A673 (cell line): ENCODE results near the gene NUDC. TPM values are rescaled to one million over a fixed set of nuclear protein-coding genes. Genes with fewer than 3 reads are reported as not detected.

Source experiments
- BruUV-seq: library from RNA; stranded (reverse); fragments of 400-500 nt; replicated peaks from 2 replicates; lab custom pipeline; 2021; lab: Mats Ljungman, UMichigan
- CTCF ChIA-PET: fragments of 300-600 bp; sonication (Branson Sonifier 250); formaldehyde crosslinking; loops from one replicate; lab custom pipeline; 2022; ENCODE audit warnings: antibody characterized with exemption; lab: Charles Lee
- POLR2A ChIA-PET: fragments of 300-600 bp; sonication (Branson Sonifier 250); formaldehyde crosslinking; loops from one replicate; lab custom pipeline; 2022; ENCODE audit warnings: antibody characterized with exemption; ENCODE audit not compliant: low non-redundant PET; lab: Charles Lee
- DNase-seq: peaks from one replicate; pipeline ENCODE4 v3.0.0-alpha.2; 2015; ENCODE audit warnings: low spot score
- H3K27ac ChIP-seq: fragments of 200-600 bp; sonication (generic); 2 replicates; pipeline ENCODE4 v1.5.1; 2016; ENCODE audit warnings: mixed run types, low read depth, mild to moderate bottlenecking, mixed read lengths, antibody characterized with exemption, low read length; ENCODE audit not compliant: poor library complexity, severe bottlenecking
- H3K27me3 ChIP-seq: fragments of 200-600 bp; sonication (generic); replicated peaks from 2 replicates; pipeline ENCODE4 v1.6.1; 2017; ENCODE audit warnings: mixed run types, low read depth, mild to moderate bottlenecking, mixed read lengths, antibody characterized with exemption, low read length; ENCODE audit not compliant: insufficient read depth, poor library complexity
- H3K36me3 ChIP-seq: fragments of 200-600 bp; sonication (generic); 2 replicates; pipeline ENCODE4 v1.6.1; 2016; ENCODE audit warnings: mixed run types, mild to moderate bottlenecking, mixed read lengths, antibody characterized with exemption, low read length; ENCODE audit not compliant: insufficient read depth, poor library complexity, severe bottlenecking
- H3K4me1 ChIP-seq: fragments of 200-600 bp; sonication (generic); 2 replicates; pipeline ENCODE4 v1.6.1; 2017; ENCODE audit warnings: mixed run types, mild to moderate bottlenecking, mixed read lengths, antibody characterized with exemption, low read length; ENCODE audit not compliant: insufficient read depth, poor library complexity, severe bottlenecking
- H3K4me3 ChIP-seq: fragments of 200-600 bp; sonication (generic); 2 replicates; pipeline ENCODE4 v1.5.1; 2016; ENCODE audit warnings: low read depth, mixed run types, mild to moderate bottlenecking, mixed read lengths, low read length; ENCODE audit not compliant: poor library complexity, severe bottlenecking
- H3K9me3 ChIP-seq: fragments of 200-600 bp; sonication (generic); 2 replicates; pipeline ENCODE4 v1.6.1; 2016; ENCODE audit warnings: mixed run types, low read depth, mild to moderate bottlenecking, mixed read lengths, antibody characterized with exemption, low read length; ENCODE audit not compliant: poor library complexity, severe bottlenecking
- EZH2 ChIP-seq: fragments of 200-600 bp; sonication (generic); IDR thresholded peaks from 2 replicates; pipeline ENCODE4 v1.6.1; 2017; ENCODE audit warnings: borderline replicate concordance, low read depth, mild to moderate bottlenecking, mixed read lengths, antibody characterized with exemption, low read length; ENCODE audit not compliant: poor library complexity, severe bottlenecking
- intact Hi-C: fragments of 100-400 bp; cut with micrococcal nuclease; formaldehyde crosslinking; loops from one replicate; pipeline ENCODE4 v1.10.0; 2022; ENCODE audit not compliant: unreplicated experiment
- total RNA-seq: library from RNA; stranded (reverse); gene quantifications from 2 replicates; pipeline ENCODE4 v1.2.3, GENCODE V29; 2021
- TF ChIP-seq, protein P1 (sequence below): fragments of 300-800, 200-600 bp; sonication (generic); conservative IDR thresholded peaks from 2 replicates; pipeline ENCODE4 v1.5.1; 2017; ENCODE audit warnings: low read depth, mild to moderate bottlenecking, antibody characterized with exemption, low read length, moderate library complexity, mixed read lengths

Gene NUDC
- total RNA-seq, 1 experiment from 2014 or later = 187 TPM

GRCh38 chr1:26938659-26939025, 17.1 kb downstream of the NUDC start:
- Histone ChIP-seq H3K4me1 (no peaks in the 10 kb centered on the region), H3K27me3 (no peaks in the 10 kb centered on the region), H3K27ac (no peak overlapping the region), H3K9me3 (no peaks in the 10 kb centered on the region), H3K4me3 (no peak overlapping the region), H3K36me3 (peaks cover 36% of the 10 kb centered on the region)
- CTCF ChIA-PET = no interaction called here
- intact Hi-C loops = no loop called here
- no TSS peak for BruUV-seq
- TF ChIP-seq, protein P1, sequence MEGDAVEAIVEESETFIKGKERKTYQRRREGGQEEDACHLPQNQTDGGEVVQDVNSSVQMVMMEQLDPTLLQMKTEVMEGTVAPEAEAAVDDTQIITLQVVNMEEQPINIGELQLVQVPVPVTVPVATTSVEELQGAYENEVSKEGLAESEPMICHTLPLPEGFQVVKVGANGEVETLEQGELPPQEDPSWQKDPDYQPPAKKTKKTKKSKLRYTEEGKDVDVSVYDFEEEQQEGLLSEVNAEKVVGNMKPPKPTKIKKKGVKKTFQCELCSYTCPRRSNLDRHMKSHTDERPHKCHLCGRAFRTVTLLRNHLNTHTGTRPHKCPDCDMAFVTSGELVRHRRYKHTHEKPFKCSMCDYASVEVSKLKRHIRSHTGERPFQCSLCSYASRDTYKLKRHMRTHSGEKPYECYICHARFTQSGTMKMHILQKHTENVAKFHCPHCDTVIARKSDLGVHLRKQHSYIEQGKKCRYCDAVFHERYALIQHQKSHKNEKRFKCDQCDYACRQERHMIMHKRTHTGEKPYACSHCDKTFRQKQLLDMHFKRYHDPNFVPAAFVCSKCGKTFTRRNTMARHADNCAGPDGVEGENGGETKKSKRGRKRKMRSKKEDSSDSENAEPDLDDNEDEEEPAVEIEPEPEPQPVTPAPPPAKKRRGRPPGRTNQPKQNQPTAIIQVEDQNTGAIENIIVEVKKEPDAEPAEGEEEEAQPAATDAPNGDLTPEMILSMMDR = no peak
- TF ChIP-seq EZH2 = no peak
- POLR2A ChIA-PET = no interaction called here
- DNase-seq = no peak

GRCh38 chr1:26941311-26941710, 19.8 kb downstream of the NUDC start:
- no peak overlapping the region for H3K27ac ChIP-seq
- TF ChIP-seq EZH2 = no peak
- TF ChIP-seq, protein P1 = no peak
- CTCF ChIA-PET = no interaction called here
- intact Hi-C loops = no loop called here
- BruUV-seq = no TSS peak
- no peak for DNase-seq
- no peaks in the 10 kb centered on the region for H3K27me3 ChIP-seq
- H3K9me3 ChIP-seq = no peaks in the 10 kb centered on the region
- peaks cover 60% of the 10 kb centered on the region for H3K36me3 ChIP-seq
- POLR2A ChIA-PET = no interaction called here
- H3K4me1 ChIP-seq = no peaks in the 10 kb centered on the region
- H3K4me3 ChIP-seq = no peak overlapping the region

GRCh38 chr1:26942656-26943055, 21.1 kb downstream of the NUDC start:
- TF ChIP-seq, protein P1 = no peak
- TF ChIP-seq EZH2 = no peak
- no peak overlapping the region for H3K4me3 ChIP-seq
- DNase-seq = no peak
- no peak overlapping the region for H3K27ac ChIP-seq
- CTCF ChIA-PET = no interaction called here
- no peaks in the 10 kb centered on the region for H3K9me3 ChIP-seq
- intact Hi-C loops = no loop called here
- H3K4me1 ChIP-seq = no peaks in the 10 kb centered on the region
- no peaks in the 10 kb centered on the region for H3K27me3 ChIP-seq
- BruUV-seq = no TSS peak
- POLR2A ChIA-PET = no interaction called here
- H3K36me3 ChIP-seq = peaks cover 61% of the 10 kb centered on the region
